Nephron (organoid): ENCODE results near the gene ZBTB40.

Experiments used
- H3K27ac Mint-ChIP-seq, 3 experiments: 2 replicates each; pipeline ENCODE4 v1.8.0; 2020; ENCODE audit warnings: mixed read lengths in 3 of 3, mild to moderate bottlenecking in 2 of 3, moderate library complexity in 1 of 3
- H3K27me3 Mint-ChIP-seq: 2 replicates; pipeline ENCODE4 v1.8.0; 2021; ENCODE audit warnings: low read depth, mild to moderate bottlenecking, moderate library complexity, mixed read lengths
- H3K36me3 Mint-ChIP-seq: 2 replicates; pipeline ENCODE4 v1.8.0; 2020; ENCODE audit warnings: low read depth, mixed read lengths
- H3K4me1 Mint-ChIP-seq: 2 replicates; pipeline ENCODE4 v1.8.0; 2020; ENCODE audit warnings: mixed read lengths
- H3K4me3 Mint-ChIP-seq, 3 experiments: 2 replicates each; pipeline ENCODE4 v1.8.0; 2020; ENCODE audit warnings: mild to moderate bottlenecking in 3 of 3, mixed read lengths in 3 of 3, moderate library complexity in 2 of 3
- H3K9me3 Mint-ChIP-seq: 2 replicates; pipeline ENCODE4 v1.8.0; 2020; ENCODE audit warnings: mixed read lengths
- CTCF ChIP-seq, 3 experiments: fragments of 200-600 bp; sonication (generic); IDR thresholded peaks; one replicate each; pipeline ENCODE4 v1.5.0; 2021; ENCODE audit warnings: antibody characterized with exemption in 3 of 3; ENCODE audit not compliant: unreplicated experiment in 3 of 3

ZBTB40 gene

DNA sequence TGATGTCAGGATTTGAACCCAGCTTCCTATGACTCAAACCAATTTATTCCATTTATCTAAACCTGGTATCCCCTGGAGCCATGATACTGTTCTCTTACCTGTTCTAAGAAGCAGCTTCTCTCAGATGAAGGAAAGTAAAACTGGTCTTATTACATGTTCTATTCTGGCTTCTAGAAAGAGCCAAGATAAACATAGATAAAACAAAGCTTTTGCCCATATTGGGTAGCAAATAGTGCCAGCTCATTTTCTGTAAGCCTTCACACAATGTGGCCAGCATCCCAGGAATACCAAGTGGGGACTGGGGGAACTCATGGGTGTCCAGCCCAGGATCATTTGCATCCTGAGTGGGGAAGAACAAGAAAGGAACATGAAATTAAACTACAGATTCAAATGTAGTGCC is 58.2 kb downstream of the ZBTB40 start:
- H3K27ac Mint-ChIP-seq, result no peak overlapping the region
- H3K4me1 Mint-ChIP-seq, result peaks cover 8% of the 10 kb centered on the region
- no peak overlapping the region for H3K4me3 Mint-ChIP-seq
- peaks cover 73% of the 10 kb centered on the region for H3K36me3 Mint-ChIP-seq
- no peak for TF ChIP-seq CTCF (IDR thresholded peaks at IDR 0.05; ENCODE audit: unreplicated experiment in 3 of 3)
- no peaks in the 10 kb centered on the region for H3K27me3 Mint-ChIP-seq
- no peaks in the 10 kb centered on the region for H3K9me3 Mint-ChIP-seq

- H3K9me3 Mint-ChIP-seq, result no peaks in the 10 kb centered on the region
- no peak overlapping the region for H3K27ac Mint-ChIP-seq
- H3K4me1 Mint-ChIP-seq, result peaks cover 6% of the 10 kb centered on the region
- peaks cover 84% of the 10 kb centered on the region for H3K36me3 Mint-ChIP-seq
- H3K4me3 Mint-ChIP-seq, result no peak overlapping the region
- H3K27me3 Mint-ChIP-seq, result no peaks in the 10 kb centered on the region
- no peak for TF ChIP-seq CTCF (IDR thresholded peaks at IDR 0.05; ENCODE audit: unreplicated experiment in 3 of 3)
Measured at GRCh38 chr1:22512873-22513272, 61.2 kb downstream of the ZBTB40 start.

DNA sequence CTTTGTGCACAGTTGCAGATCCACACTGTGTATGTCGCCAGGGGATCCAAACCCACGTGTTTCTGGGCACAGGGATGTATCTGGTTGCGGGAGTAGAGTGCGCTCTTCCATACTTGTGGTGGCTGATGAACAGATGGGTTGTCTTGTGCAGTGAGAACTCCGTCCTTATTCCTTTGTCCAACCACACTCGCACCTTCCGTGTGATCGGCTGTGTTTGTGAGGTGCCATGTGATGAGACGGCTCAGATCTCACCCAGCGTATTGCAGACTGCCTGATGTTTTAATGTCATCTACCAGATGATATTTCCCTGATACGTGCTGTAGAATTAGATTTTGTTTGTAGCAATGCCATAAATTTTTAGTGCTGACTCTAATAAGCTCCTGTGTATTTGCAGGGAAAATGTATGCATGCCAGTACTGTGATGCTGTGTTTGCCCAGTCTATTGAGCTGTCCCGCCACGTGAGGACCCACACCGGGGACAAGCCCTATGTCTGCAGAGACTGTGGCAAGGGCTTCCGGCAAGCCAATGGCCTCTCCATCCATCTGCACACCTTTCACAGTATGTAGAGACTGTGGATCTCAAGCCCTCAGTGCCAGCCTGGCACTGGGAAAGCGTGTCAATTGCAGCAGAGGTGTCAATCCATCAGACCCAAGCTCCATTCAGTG is 65.4 kb downstream of the ZBTB40 start:
- no peaks in the 10 kb centered on the region for H3K27me3 Mint-ChIP-seq
- peaks cover 5% of the 10 kb centered on the region for H3K4me1 Mint-ChIP-seq
- H3K4me3 Mint-ChIP-seq, result no peak overlapping the region
- H3K27ac Mint-ChIP-seq, result no peak overlapping the region
- H3K36me3 Mint-ChIP-seq, result peaks cover 83% of the 10 kb centered on the region
- H3K9me3 Mint-ChIP-seq, result no peaks in the 10 kb centered on the region
- no peak for TF ChIP-seq CTCF (IDR thresholded peaks at IDR 0.05; ENCODE audit: unreplicated experiment in 3 of 3)

DNA sequence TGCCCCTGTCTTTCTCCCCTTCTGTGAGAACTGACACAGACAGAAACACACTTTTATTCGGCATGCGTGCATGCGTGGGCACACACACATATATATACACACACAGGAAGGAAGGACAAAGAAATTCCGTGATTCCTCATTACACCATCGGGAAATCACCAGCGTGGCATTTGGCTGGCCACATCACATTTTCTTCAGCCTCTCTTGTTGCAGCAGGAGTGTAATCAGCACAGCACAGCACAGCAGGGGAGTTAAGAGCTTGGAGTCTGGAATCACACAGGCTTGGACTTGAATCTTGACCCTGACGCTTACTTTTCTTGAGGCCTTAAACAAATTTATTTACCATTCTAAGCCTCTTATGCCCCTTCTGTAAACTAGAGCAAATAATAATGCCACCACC is 66.3 kb downstream of the ZBTB40 start:
- Mint-ChIP-seq H3K27me3 (no peaks in the 10 kb centered on the region), H3K9me3 (no peaks in the 10 kb centered on the region), H3K4me1 (peaks cover 5% of the 10 kb centered on the region), H3K36me3 (peaks cover 79% of the 10 kb centered on the region), H3K27ac (peak overlapping the region in 1 of 3 experiments; percentile 4), H3K4me3 (no peak overlapping the region)
- no peak for TF ChIP-seq CTCF (IDR thresholded peaks at IDR 0.05; ENCODE audit: unreplicated experiment in 3 of 3)

GRCh38 chr1:22518379-22518778 is 66.7 kb downstream of the ZBTB40 start:
- Mint-ChIP-seq H3K9me3 (no peaks in the 10 kb centered on the region), H3K36me3 (peaks cover 81% of the 10 kb centered on the region), H3K4me3 (no peak overlapping the region), H3K4me1 (peaks cover 5% of the 10 kb centered on the region), H3K27me3 (no peaks in the 10 kb centered on the region), H3K27ac (no peak overlapping the region)
- TF ChIP-seq CTCF (IDR thresholded peaks at IDR 0.05; ENCODE audit: unreplicated experiment in 3 of 3), result no peak

DNA sequence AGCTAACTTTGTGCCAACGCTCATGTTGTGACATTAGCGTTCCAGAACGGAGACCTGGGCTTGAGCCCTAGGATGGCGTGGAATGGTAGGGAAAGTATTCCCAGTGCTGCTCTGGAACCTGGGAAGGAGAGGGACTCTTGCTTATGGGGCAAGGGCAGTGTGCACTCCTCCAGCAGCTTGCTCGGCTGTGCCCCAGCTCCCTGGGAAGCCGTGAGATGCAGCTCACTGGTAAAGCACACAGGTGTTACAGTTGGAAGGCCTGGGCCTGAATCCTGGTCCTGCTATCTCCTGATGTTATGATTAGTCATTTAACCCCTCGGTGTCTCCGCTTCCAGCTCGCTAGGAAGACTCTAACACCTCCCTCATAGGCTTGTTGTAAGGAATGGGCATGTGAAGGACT is 69.2 kb downstream of the ZBTB40 start:
- Mint-ChIP-seq H3K27ac (no peak overlapping the region), H3K27me3 (peaks cover 3% of the 10 kb centered on the region), H3K36me3 (peaks cover 76% of the 10 kb centered on the region), H3K4me1 (peaks cover 5% of the 10 kb centered on the region), H3K4me3 (no peak overlapping the region), H3K9me3 (no peaks in the 10 kb centered on the region)
- no peak for TF ChIP-seq CTCF (IDR thresholded peaks at IDR 0.05; ENCODE audit: unreplicated experiment in 3 of 3)
